ENCODE results near the gene TRIM3.
A peak's percentile ranks its signal among the peaks of the same experiment; 100 is the strongest.

TRIM3 gene

DNA sequence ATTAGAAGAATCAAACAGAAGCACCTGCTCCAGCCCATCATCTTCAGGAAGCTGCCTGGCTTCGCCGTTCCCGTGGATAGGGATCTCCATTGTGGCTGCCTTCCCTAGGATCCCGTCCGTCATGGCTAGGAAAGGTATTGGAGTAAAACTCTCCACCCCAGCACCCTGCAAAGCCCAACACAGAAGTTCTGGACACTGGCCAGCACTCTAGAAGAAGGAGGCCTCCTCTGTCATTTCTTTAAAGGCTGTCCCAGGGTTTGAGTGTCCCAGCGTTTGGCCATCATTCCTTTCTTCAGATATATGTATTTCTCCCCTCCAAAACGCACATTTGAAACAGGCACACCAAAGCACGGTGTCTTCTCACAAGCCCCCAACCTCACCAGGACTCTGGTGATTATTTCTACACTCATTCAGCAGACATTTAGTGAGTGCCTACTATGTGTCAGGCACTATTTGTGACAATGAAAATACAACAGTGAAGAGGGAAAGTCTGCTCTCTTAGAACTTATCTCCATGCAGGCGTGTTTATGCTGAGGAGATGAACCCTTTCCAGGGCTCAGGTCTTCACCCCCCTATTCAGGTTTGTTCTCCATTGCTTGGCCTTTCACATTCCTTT, 6.7 kb upstream of the TRIM3 start:
- DNase-seq = no peak

GRCh38 chr11:6476571-6476970, 2.8 kb upstream of the TRIM3 start:
- DNase-seq = no peak

DNA sequence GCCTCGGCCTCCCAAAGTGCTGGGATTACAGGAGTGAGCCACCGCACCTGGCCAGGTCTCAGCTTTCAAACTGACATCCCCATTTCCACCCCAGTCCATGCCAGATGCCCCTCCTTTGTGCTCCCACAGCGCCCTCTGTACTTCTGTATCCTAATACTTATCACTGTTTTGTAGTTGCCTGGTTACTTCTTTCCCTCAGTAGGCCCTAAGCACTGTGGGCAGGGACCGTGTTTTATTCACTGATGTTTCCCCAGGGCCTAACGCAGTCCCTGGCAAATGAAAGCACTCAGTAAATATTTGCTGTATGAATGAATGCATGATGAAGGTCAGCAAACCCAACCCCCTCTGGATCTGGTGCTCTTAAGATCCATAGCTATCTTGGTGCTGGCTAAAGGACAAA, 2.2 kb upstream of the TRIM3 start:
- DNase-seq = no peak

GRCh38 chr11:6474806-6475500, 1.2 kb upstream of the TRIM3 start:
- no peak for DNase-seq

DNA sequence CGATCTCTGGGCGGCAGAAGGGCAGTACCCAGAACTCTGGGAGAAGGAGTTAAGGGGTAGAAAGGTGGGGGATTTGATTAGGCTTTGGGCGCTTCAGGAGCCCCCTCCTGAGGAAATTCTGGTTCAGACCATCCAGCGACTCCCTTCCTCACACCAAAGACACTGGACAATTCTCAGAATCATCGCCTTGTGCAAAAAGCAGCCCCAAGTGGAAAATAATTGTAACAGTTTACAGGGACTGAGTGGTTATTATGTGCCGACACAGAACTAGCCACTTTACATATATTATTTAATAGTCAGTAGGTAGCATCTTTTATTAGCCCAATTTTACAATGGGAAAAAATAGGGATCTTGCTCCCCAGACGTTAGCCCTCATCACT, 662 bp upstream of the TRIM3 start:
- DNase-seq = no peak

DNA sequence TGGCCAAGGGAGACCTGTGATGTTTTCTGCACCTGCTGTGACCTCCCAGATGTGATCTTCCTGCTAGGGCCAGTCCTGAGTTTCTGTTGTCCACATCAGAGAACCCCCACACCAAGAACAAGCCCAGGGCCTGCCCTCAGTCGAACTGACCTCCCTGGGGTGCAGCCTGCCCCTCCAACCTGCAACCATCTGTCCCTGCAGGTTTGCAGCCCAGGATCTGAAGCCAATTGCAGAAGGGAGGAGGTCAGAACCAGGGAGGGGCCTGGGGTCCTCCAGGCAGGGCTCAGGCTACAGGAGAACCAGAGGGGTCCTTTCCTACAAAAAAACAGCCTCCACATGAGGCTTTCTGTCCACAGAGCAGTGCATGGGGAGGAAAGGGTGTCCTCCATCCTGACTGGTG, 807 bp downstream of the TRIM3 start:
- DNase-seq = no peak

- DNase-seq = no peak
Observed at GRCh38 chr11:6469599-6469998, 4.1 kb downstream of the TRIM3 start.

DNA sequence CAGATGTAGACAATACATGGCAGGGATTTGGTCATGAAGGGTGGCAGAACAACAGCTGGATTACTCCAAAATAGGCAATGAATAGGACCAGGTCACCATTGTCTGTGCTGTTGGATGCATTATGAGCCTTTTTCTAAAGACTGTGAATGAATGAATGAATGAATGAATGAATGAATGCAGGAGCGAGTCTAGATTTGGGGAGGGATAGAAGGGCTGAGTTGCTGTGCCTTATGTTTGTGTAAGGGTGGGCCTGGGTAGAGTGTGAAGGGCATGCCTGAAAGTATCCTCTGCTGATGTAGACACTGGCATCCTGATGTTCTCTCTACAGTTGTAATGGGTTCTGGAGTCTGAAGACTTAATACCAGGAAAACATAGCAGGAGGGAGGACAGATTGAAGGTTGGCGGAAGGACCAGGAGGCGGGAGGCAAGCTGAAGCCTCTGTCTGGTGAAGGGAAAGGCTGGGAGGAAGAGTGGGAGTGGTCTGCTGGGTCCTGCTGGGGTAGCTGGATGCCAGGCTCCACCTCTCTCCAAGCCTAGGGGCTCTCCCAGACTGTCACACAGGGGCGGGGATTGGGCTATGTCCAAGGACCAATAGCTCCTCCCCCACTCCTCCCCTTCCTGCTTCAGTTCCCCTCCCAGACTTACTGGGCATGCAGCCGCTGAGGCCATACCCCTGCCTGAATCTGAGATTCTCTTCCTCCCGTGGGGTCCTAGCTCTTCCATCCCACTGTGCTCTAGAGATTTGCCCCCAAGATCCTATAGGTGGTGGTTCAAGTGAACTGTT, 4.8 kb downstream of the TRIM3 start:
- no peak for DNase-seq

- DNase-seq = no peak
Observed at GRCh38 chr11:6459099-6459450, 14.7 kb downstream of the TRIM3 start.

GRCh38 chr11:6458352-6459098, 15.2 kb downstream of the TRIM3 start:
- no peak for DNase-seq

DNA sequence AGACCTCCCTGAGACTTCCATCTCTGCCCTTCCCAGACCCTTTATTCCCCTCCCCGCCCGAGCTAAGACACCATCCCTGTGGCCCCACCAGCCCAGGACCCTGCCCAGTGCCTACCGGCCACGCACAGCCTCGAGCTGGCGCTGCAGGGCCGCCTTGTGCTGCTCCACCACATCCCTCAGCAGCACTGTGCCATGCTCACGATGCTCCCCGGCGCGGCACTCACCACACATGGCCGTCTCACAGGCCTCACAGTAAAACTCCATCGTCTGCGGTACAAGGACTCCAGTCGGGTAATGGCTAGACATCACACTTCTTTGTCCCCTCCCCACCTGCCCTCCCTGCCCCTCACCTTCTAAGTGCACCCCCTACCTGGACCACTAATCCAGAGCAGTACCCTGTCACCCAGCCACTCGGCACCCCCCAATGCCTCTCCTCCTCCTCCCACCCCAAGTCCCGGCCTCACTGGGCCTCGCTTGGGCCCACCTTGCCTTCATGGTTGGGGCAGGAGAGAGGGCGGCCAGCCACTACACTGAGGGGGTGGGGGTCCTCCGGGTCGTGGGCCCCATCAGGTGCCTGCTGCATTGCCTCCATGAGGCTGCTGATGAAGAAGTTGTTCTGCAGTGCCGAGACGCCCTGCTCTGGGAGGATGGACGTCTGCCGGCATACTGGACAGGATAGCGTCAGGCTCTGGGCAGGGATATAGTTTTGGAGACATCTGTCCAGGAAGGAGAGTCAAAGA, 16.0 kb downstream of the TRIM3 start:
- DNase-seq = no peak

DNA sequence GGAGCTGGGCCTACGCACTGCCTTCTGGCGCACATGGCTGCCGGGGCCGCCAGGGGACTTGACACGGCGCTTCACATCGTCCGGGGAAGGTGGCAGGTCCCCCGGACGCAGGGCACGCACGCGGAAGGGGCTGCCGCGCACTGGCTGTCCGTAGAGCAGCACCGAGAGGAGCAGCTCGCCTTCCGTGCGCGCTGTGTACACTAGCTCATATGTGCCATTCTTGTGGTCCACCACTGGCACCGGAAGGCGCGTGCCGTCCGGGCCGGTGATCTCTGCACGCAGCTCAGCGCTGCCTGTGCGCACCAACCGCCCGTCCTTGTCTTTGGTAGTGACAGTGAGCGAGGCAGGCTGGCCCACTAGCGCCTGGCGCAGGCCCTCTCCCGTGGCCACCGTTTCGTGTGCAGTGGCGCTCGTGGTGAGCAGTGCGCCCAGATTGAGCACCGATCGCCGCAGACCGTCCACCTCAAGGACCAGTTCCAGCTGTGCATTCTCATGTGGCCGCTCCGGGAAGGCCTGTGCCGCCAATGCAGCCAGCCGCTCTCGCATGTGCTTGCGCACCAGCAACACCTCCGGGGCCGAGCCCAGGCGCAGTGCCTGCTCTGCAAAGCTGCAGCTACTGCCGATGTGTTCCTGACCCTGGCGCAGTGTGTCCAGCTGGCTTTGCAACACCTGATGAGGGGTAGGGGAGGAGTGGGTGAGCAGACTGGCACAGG, 17.2 kb downstream of the TRIM3 start:
- DNase-seq = no peak

GRCh38 chr11:6455070-6455469, 18.7 kb downstream of the TRIM3 start:
- no peak for DNase-seq

GRCh38 chr11:6453152-6453551, 20.6 kb downstream of the TRIM3 start:
- DNase-seq = no peak

GRCh38 chr11:6452219-6452618, 21.5 kb downstream of the TRIM3 start:
- DNase-seq = no peak

GRCh38 chr11:6448574-6448973, 25.2 kb downstream of the TRIM3 start:
- no peak for DNase-seq

DNA sequence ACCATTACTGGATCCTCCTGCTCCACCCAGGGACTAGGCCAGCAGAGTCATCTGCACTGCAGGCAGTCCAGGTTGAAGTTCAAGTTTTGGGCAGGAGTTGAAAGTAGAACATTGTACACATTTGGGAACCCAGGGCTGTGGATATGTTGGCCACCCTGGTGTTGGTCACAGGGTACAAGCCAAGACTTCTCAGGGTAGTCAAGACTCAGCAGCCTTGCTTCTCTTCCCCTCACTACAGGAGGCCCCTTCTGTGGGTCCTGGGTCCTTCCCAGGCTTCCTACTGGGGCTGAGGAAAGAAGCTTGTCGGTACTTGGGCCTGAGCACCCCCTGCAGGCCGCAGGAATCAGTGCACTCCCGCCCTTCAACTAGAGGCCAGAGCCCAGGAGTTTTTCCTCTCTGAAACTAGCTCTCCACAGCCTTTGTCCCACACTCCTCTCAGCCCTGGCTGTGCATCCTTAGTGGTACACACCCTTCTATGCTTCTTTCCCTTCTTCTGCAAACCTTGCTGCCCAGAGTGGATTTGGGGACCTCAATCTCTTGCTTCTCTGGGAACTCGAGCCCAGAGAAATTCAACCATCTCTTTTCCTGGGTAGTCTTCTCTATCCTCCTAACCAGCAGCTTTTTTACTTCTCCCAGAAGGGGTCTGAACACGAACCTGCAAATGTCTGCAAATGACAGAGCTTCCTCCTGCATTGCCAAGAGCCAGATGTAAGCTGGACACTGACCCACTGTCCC, 30.3 kb downstream of the TRIM3 start:
- peak in 1 of 2 donors; percentile 38 for DNase-seq

- DNase-seq = no peak
Observed at GRCh38 chr11:6442441-6442840, 31.3 kb downstream of the TRIM3 start.

DNA sequence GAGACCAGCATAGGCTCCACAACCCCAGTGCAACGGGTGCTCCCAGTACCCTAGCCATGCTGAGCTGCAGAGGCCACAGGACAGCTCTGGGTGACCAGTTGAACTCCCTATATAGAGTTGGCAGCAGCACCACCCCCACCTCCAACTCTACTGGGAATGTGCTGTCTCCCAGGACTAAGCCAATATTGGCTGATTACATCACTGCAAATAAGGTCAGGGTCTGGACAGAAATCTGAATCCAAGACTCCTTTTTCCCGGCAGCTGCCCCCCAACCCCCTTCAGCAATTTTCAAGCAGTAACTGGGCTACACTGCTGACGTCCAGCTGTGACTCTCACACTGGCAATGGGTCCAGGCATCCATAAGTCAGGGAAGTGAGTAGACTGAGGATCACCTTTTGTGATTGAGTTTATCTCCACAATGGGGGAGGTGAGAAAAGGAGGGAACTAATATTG, 32.8 kb downstream of the TRIM3 start, which contains the start of gene HPX:
Gene HPX, minus strand, starts transcription at position 82 of the 453 bp plus-strand sequence. Its CDS starts 24 bp downstream, at position 58.
- DNase-seq = no peak

- DNase-seq = peak in 1 of 2 donors; percentile 49
Observed at GRCh38 chr11:6438979-6439571, 34.7 kb downstream of the TRIM3 start.

- DNase-seq = peak in 1 of 2 donors; percentile 10
Observed at GRCh38 chr11:6437993-6438392, 35.7 kb downstream of the TRIM3 start.

Measured in bone marrow (tissue), 2 donors.